Breast epithelium (tissue), 4 donors: ENCODE measurements around the gene PXDN. TPM values are rescaled to one million over a fixed set of nuclear protein-coding genes. Genes with fewer than 3 reads are reported as not detected.

Source experiments
- DNase-seq, 2 donors: peaks; one replicate each; pipeline ENCODE4 v3.0.0-alpha.2; 2019; ENCODE audit warnings: low spot score in 2 of 2
- H3K27ac ChIP-seq, 2 donors: fragments of 200-600 bp; sonication (generic) in 1 of 2; one replicate each; pipeline ENCODE4 v1.5.1; 2016 to 2019; ENCODE audit warnings: mild to moderate bottlenecking in 1 of 2
- H3K27me3 ChIP-seq, 2 donors: fragments of 200-600 bp; sonication (generic) in 1 of 2; one replicate each; pipeline versions ENCODE4 v1.5.1 to v1.6.0; 2017 to 2019; ENCODE audit warnings: control low read depth in 1 of 2, mild to moderate bottlenecking in 1 of 2
- H3K36me3 ChIP-seq: fragments of 200-600 bp; one replicate; pipeline ENCODE4 v1.5.1; 2019
- H3K4me1 ChIP-seq, 2 donors: fragments of 200-600 bp; sonication (generic); one replicate each; pipeline ENCODE4 v1.5.1; 2016 to 2019; ENCODE audit warnings: control low read depth in 1 of 2
- H3K4me3 ChIP-seq, 3 donors: fragments of 200-600 bp; sonication (generic); 1 replicate in 2 of 3; 2 replicates in 1 of 3; pipeline ENCODE4 v1.5.1; 2016 to 2019; ENCODE audit warnings: mild to moderate bottlenecking in 3 of 3, moderate library complexity in 2 of 3
- H3K9me3 ChIP-seq, 2 donors: fragments of 200-600 bp; sonication (generic) in 1 of 2; one replicate each; pipeline ENCODE4 v1.5.1; 2016 to 2019; ENCODE audit warnings: control low read depth in 1 of 2
- CTCF ChIP-seq, 3 donors: fragments of 450-650 bp; IDR thresholded peaks; one replicate each; pipeline ENCODE4 v1.5.1; 2016 to 2017; ENCODE audit warnings: antibody characterized with exemption in 3 of 3, mild to moderate bottlenecking in 3 of 3, moderate library complexity in 3 of 3
- POLR2A ChIP-seq: fragments of 450-650 bp; IDR thresholded peaks from one replicate; pipeline ENCODE4 v1.6.1; 2016; ENCODE audit warnings: antibody characterized with exemption, mild to moderate bottlenecking, moderate library complexity
- POLR2AphosphoS5 ChIP-seq, 3 donors: sonication (generic); formaldehyde crosslinking; IDR thresholded peaks; one replicate each; pipeline ENCODE4 v1.6.1; 2017; ENCODE audit warnings: antibody characterized with exemption in 3 of 3
- intact Hi-C: fragments of 100-400 bp; cut with DNase I; formaldehyde crosslinking; loops from one replicate; pipeline ENCODE4 v1.15.1; 2023; ENCODE audit warnings: low total_unique reads
- total RNA-seq, 3 donors: library from RNA; depleted of rRNA; stranded (reverse); fragments of >200 nt; gene quantifications; one replicate each; pipeline ENCODE4 v1.1.0, GENCODE V29; 2016

The PXDN gene
- total RNA-seq, 3 donors from 2014 or later, result 42.4 to 108 (median 64.2) TPM

- Histone ChIP-seq H3K9me3 (no peaks in the 10 kb centered on the region), H3K4me1 (no peaks in the 10 kb centered on the region), H3K36me3 (no peaks in the 10 kb centered on the region), H3K27ac (no peak overlapping the region), H3K27me3 (no peaks in the 10 kb centered on the region), H3K4me3 (no peak overlapping the region)
- intact Hi-C loops, result loop anchor here (5.0 kb wide), 1 partner anchor 249 kb away; no protein-coding TSS in a partner anchor
- no peak for TF ChIP-seq CTCF (IDR thresholded peaks at IDR 0.05)
- TF ChIP-seq POLR2AphosphoS5 (IDR thresholded peaks at IDR 0.05), result no peak
- no peak for TF ChIP-seq POLR2A
- DNase-seq, result no peak
These were observed 47.8 kb downstream of the PXDN start for GRCh38 chr2:1696472-1696871.

DNA sequence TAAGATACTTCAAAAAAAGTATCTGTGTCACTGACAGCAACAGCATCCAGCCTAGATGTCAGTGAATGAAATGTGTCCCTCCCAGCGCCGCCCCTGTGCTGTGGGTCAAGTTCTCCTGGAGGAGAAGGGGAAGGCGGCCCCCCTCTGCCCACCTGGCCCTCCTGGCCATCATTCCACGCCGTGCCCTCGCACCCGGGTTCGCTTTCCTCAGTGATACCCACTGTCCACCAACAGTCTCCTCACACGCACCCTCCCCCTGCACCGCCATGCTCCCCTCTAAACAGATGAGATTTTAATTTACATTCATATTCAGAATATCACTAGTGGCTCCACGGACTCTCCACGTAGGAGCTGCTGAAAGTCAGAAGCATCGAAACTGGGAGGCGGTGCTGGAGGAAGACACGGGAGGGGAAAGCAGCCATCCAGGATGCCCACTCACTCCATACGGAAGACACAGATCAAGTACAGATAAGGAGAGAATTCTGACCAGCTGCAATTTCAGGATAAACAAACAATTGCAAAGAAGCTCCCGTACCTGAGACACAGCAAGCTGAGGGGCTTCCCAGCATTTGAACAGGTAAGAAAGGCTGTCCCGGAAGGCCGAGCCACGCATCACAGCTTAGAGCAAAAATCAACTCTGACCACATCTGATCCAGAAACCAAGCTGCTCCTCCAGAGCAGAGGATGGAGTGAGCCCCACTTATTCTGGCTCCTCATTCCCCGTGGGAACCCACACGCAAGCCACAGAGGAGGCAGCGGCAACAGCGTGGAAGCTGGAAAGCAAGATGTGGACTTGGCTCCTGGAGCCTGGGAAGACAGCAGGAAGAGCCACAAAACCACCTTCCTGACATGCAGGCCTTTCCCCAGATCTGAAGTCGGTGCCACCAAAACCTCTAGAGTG, 49.7 kb downstream of the PXDN start:
- Histone ChIP-seq H3K27ac (no peak overlapping the region), H3K4me1 (no peaks in the 10 kb centered on the region), H3K36me3 (no peaks in the 10 kb centered on the region), H3K27me3 (no peaks in the 10 kb centered on the region), H3K9me3 (no peaks in the 10 kb centered on the region), H3K4me3 (no peak overlapping the region)
- intact Hi-C loops, result loop anchor here (5.0 kb wide), 1 partner anchor 247 kb away; no protein-coding TSS in a partner anchor
- no peak for DNase-seq
- no peak for TF ChIP-seq POLR2AphosphoS5 (IDR thresholded peaks at IDR 0.05)
- TF ChIP-seq POLR2A, result no peak
- TF ChIP-seq CTCF (IDR thresholded peaks at IDR 0.05), result no peak

- DNase-seq, result no peak
- intact Hi-C loops, result no loop called here
- no peak overlapping the region for H3K27ac ChIP-seq
- no peak overlapping the region for H3K4me3 ChIP-seq
- no peaks in the 10 kb centered on the region for H3K36me3 ChIP-seq
- TF ChIP-seq POLR2A (no peak), CTCF (IDR thresholded peaks at IDR 0.05) (no peak), POLR2AphosphoS5 (IDR thresholded peaks at IDR 0.05) (no peak)
- H3K9me3 ChIP-seq, result no peaks in the 10 kb centered on the region
- no peaks in the 10 kb centered on the region for H3K27me3 ChIP-seq
- no peaks in the 10 kb centered on the region for H3K4me1 ChIP-seq
These were observed 50.6 kb downstream of the PXDN start for GRCh38 chr2:1693723-1694122.

DNA sequence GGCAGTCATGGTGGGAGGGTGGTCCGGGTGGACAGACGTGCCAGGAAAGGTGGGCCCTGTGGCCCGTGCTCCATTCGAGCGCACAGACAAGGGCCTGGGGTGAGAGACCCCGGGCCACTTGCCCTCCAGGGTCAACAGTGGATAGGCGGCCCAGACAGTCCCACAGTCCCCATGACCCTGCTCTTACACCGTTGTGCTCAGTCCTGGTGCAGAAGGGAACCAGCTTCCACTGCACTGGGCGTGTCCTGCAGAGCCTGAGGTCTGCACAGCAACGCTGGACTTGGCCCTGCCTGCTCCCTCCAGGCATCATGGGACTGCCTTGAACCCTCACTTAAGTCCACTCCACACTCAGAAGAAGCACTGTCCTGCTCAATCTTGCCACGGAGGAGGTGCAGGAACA, 52.0 kb downstream of the PXDN start:
- H3K9me3 ChIP-seq, result no peaks in the 10 kb centered on the region
- no peak overlapping the region for H3K27ac ChIP-seq
- H3K4me1 ChIP-seq, result no peaks in the 10 kb centered on the region
- TF ChIP-seq POLR2A (no peak), POLR2AphosphoS5 (IDR thresholded peaks at IDR 0.05) (no peak), CTCF (IDR thresholded peaks at IDR 0.05) (no peak)
- H3K27me3 ChIP-seq, result no peaks in the 10 kb centered on the region
- H3K4me3 ChIP-seq, result no peak overlapping the region
- DNase-seq, result no peak
- intact Hi-C loops, result no loop called here
- no peaks in the 10 kb centered on the region for H3K36me3 ChIP-seq

DNA sequence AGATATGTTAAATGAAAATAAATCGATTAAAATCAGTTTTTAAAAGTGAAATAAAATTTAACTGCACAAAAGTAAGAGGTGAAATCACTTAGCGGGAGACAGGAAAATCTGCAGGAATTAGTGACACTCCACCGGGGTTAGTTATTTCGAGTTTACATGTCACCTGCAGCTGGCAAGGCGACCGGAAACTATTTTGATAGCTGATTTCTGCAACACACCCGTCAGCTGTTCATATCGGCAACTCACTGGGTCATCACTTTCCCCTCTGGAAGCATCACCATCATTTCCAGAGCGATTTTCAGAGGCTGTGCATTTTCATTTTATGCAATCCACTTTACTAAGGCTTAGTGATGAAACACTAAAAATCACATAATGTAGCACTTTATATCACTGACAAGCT, 52.9 kb downstream of the PXDN start:
- H3K36me3 ChIP-seq, result no peaks in the 10 kb centered on the region
- H3K27me3 ChIP-seq, result no peaks in the 10 kb centered on the region
- no peaks in the 10 kb centered on the region for H3K9me3 ChIP-seq
- intact Hi-C loops, result no loop called here
- H3K4me3 ChIP-seq, result no peak overlapping the region
- no peak overlapping the region for H3K27ac ChIP-seq
- no peak for DNase-seq
- no peaks in the 10 kb centered on the region for H3K4me1 ChIP-seq
- TF ChIP-seq POLR2A (no peak), CTCF (IDR thresholded peaks at IDR 0.05) (no peak), POLR2AphosphoS5 (IDR thresholded peaks at IDR 0.05) (no peak)
